Right lobe of liver (tissue), 6 donors: ENCODE data around the gene GNG12. TPM values are rescaled to one million over a fixed set of nuclear protein-coding genes. Genes with fewer than 3 reads are reported as not detected.

Experiments
- ATAC-seq, 4 donors: fragments of 200-7000 bp; cut with Tn5 transposase; one replicate each; pipeline ENCODE4 v1.9.1; 2020; ENCODE audit warnings: mild to moderate bottlenecking in 4 of 4, moderate library complexity in 4 of 4
- DNase-seq, 3 donors: peaks; one replicate each; pipeline ENCODE4 v3.0.0-alpha.2; 2020
- H3K27ac ChIP-seq, 3 donors: fragments of 200-600 bp; one replicate each; pipeline ENCODE4 v1.8.0; 2022
- H3K27me3 ChIP-seq, 2 donors: fragments of 200-600 bp; one replicate each; pipeline ENCODE4 v1.8.0; 2022
- H3K36me3 ChIP-seq, 4 donors: fragments of 200-600 bp; sonication (generic) in 1 of 4; one replicate each; pipeline versions ENCODE4 v1.5.1 to v1.8.0; 2017 to 2022; ENCODE audit warnings: control low read depth in 1 of 4
- H3K4me1 ChIP-seq, 4 donors: fragments of 200-600 bp; sonication (generic) in 1 of 4; one replicate each; pipeline versions ENCODE4 v1.5.1 to v1.8.0; 2017 to 2022; ENCODE audit warnings: control low read depth in 1 of 4
- H3K4me3 ChIP-seq, 3 donors: fragments of 200-600 bp; one replicate each; pipeline ENCODE4 v1.8.0; 2022
- H3K9me3 ChIP-seq, 4 donors: fragments of 200-600 bp; sonication (generic) in 1 of 4; one replicate each; pipeline versions ENCODE4 v1.5.1 to v1.8.0; 2017 to 2022; ENCODE audit warnings: control low read depth in 1 of 4
- CTCF ChIP-seq, 4 donors: fragments of 200-600 bp in 3 of 4; fragments of 450-650 bp in 1 of 4; IDR thresholded peaks; one replicate each; pipeline versions ENCODE4 v1.5.1 to v1.8.0; 2016 to 2022; ENCODE audit warnings: antibody characterized with exemption in 4 of 4, mild to moderate bottlenecking in 2 of 4
- POLR2A ChIP-seq: fragments of 450-650 bp; IDR thresholded peaks from one replicate; pipeline ENCODE4 v1.6.1; 2017; ENCODE audit warnings: antibody characterized with exemption, mild to moderate bottlenecking
- WGBS: methylation state at CpG from one replicate; pipeline ENCODE4 v1.1.6; 2018; ENCODE audit warnings: low coverage, low lambda C conversion rate; ENCODE audit not compliant: insufficient coverage; ENCODE audit errors: missing lambda C conversion rate; 5-methylcytosine and 5-hydroxymethylcytosine counted together
- intact Hi-C, 2 donors: fragments of 100-400 bp; cut with DNase I; formaldehyde crosslinking; loops; one replicate each; pipeline versions ENCODE4 v1.11.2 to v1.14.1; 2022
- total RNA-seq, 6 experiments: library from RNA; depleted of rRNA in 2 of 6; stranded (reverse); fragments of >200 nt in 2 of 6; fragmentation: NEBNext Ultra II Directional in 3 of 6; extraction: Animal tissue kit (Norgen Biotek cat#: 25700) in 3 of 6; gene quantifications; one replicate each; pipeline versions ENCODE4 v1.1.0 to v1.2.4, GENCODE V29; 2016 to 2023
- donor health status: DM: no; HTN: yes; CAD: no.
- donor health status: DM: no; HTN: no; CAD: no.
- donor health status: DM: no; HTN: no; CAD: no.
- donor health status: DM: no; HTN: yes; CAD: no.
- donor health status: DM: no; HTN: yes; CAD: no.

Gene GNG12
- total RNA-seq, 6 experiments from 2014 or later: 18.8 to 52.7 (median 33.9) TPM

- Histone ChIP-seq H3K9me3 (no peaks in the 10 kb centered on the region), H3K36me3 (no peaks in the 10 kb centered on the region), H3K4me3 (no peak overlapping the region), H3K27ac (no peak overlapping the region), H3K27me3 (no peaks in the 10 kb centered on the region), H3K4me1 (peaks cover 0 to 44% (median 12%) of the 10 kb centered on the region in 4 donors)
- ATAC-seq (peak; percentile 12 to 57 (median 23)), DNase-seq (no peak)
- intact Hi-C loops: no loop called here
- WGBS: 67% methylated on average over 1 of the region's 1 CpG
- no peak for TF ChIP-seq POLR2A
- TF ChIP-seq CTCF (IDR thresholded peaks at IDR 0.05): no peak
These were observed 21.5 kb downstream of the GNG12 start for GRCh38 chr1:67811781-67812180.

DNA sequence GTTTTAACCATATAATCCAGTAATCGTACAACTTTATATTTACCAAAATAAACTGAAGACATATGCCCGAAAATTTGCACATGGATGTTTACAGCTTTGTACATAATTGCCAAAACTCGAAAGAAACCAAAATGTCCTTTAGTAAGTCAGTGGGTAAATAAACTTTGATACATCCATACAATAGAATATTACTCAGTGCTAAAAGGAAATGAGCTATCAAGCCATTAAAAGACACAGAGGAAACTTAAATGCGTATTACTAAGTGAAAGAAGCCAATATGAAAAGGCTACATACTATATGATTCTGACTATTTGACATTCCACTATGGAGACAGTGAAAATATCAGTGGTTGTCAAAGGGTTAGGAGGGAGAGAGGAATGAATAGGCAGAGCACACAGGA lies 23.4 kb downstream of the GNG12 start:
- H3K27ac ChIP-seq: no peak overlapping the region

GRCh38 chr1:67807282-67807681 lies 26.0 kb downstream of the GNG12 start:
- Histone ChIP-seq H3K4me1 (peaks cover 0 to 22% (median 6%) of the 10 kb centered on the region in 4 donors), H3K36me3 (no peaks in the 10 kb centered on the region), H3K27me3 (no peaks in the 10 kb centered on the region), H3K9me3 (no peaks in the 10 kb centered on the region), H3K4me3 (no peak overlapping the region), H3K27ac (no peak overlapping the region)
- DNase-seq (no peak), ATAC-seq (no peak)
- intact Hi-C loops: no loop called here
- TF ChIP-seq CTCF (IDR thresholded peaks at IDR 0.05) (no peak), POLR2A (no peak)

More for the DNA sequence above, 23.4 kb downstream of the GNG12 start:
- no peak for ATAC-seq
- intact Hi-C loops: no loop called here
- WGBS: 83% methylated on average over 4 of the region's 4 CpGs
- Histone ChIP-seq H3K36me3 (no peaks in the 10 kb centered on the region), H3K27me3 (no peaks in the 10 kb centered on the region), H3K4me1 (peaks cover 0 to 28% (median 9%) of the 10 kb centered on the region in 4 donors), H3K4me3 (no peak overlapping the region), H3K9me3 (no peaks in the 10 kb centered on the region)
- TF ChIP-seq POLR2A: no peak
- TF ChIP-seq CTCF (IDR thresholded peaks at IDR 0.05): no peak
- no peak for DNase-seq

DNA sequence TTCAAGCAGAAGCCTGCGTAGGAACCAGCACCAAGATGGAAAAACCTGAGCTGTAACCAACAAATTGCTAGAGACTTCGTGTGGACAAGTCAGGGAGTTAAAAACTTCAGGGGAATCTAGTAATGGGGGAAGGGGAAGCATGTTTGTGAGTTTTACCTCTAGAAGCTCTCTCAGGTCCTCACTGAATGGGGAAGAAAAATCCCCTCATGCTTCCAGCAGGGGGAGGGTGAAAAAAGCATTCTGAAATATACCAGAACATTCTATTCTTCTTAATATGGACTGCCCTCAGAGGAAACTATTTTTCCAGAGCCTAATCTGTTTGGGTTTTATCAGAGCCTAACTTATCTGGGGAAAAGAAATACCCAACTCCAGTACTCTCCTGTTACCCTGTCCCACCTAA lies 28.6 kb downstream of the GNG12 start:
- TF ChIP-seq POLR2A (no peak), CTCF (IDR thresholded peaks at IDR 0.05) (no peak)
- Histone ChIP-seq H3K27ac (no peak overlapping the region), H3K4me3 (no peak overlapping the region), H3K4me1 (peaks cover 0 to 22% (median 6%) of the 10 kb centered on the region in 4 donors), H3K36me3 (no peaks in the 10 kb centered on the region), H3K27me3 (no peaks in the 10 kb centered on the region), H3K9me3 (no peaks in the 10 kb centered on the region)
- 100% methylated on average over 2 of the region's 2 CpGs for WGBS
- ATAC-seq (no peak), DNase-seq (no peak)
- intact Hi-C loops: no loop called here
